IMR-90 (cell line): ENCODE results near the gene TNKS1BP1. TPM values are rescaled to one million over a fixed set of nuclear protein-coding genes. Genes with fewer than 3 reads are reported as not detected.

Experiments used
- ATAC-seq: fragments of 200-7000 bp; cut with Tn5 transposase; 2 replicates; pipeline ENCODE4 v1.9.1; 2020; ENCODE audit warnings: low read depth, mild to moderate bottlenecking, moderate library complexity
- BruUV-seq: library from RNA; stranded (reverse); fragments of 400-500 nt; replicated peaks from 2 replicates; lab custom pipeline; 2021; lab: Mats Ljungman, UMichigan
- CTCF ChIA-PET: fragments of 300-600 bp; formaldehyde crosslinking; extraction: SDS; loops from one replicate; lab custom pipeline; 2021; ENCODE audit warnings: antibody characterized with exemption; lab: Yijun Ruan, JAX
- POLR2A ChIA-PET: fragments of 300-600 bp; sonication (Branson Sonifier 250); formaldehyde crosslinking; loops from one replicate; lab custom pipeline; 2022; ENCODE audit warnings: antibody characterized with exemption; ENCODE audit not compliant: unreplicated experiment; lab: Charles Lee
- DNase-seq: peaks from one replicate; pipeline ENCODE4 v3.0.0; 2013
- H2AFZ ChIP-seq: replicated peaks from 2 replicates; pipeline ENCODE3; 2013; ENCODE audit warnings: low read length, mild to moderate bottlenecking; ENCODE audit not compliant: poor library complexity
- H2AK5ac ChIP-seq: 2 replicates; pipeline ENCODE4 v1.6.1; 2013; ENCODE audit warnings: low read depth, low read length, inconsistent platforms
- H2AK9ac ChIP-seq: replicated peaks from 2 replicates; pipeline ENCODE3; 2013; ENCODE audit warnings: mild to moderate bottlenecking, low read depth, low read length, moderate library complexity; ENCODE audit not compliant: poor library complexity
- H2BK120ac ChIP-seq: 2 replicates; pipeline ENCODE4 v1.6.1; 2013; ENCODE audit warnings: low read depth, low read length, inconsistent platforms
- H2BK15ac ChIP-seq: 3 replicates; pipeline ENCODE4 v1.6.1; 2013; ENCODE audit warnings: low read depth, low read length, inconsistent platforms
- H2BK20ac ChIP-seq: 2 replicates; pipeline ENCODE4 v1.6.1; 2013; ENCODE audit warnings: low read depth, mild to moderate bottlenecking, inconsistent platforms, low read length, moderate library complexity
- H2BK5ac ChIP-seq: 2 replicates; pipeline ENCODE4 v1.6.1; 2013; ENCODE audit warnings: mild to moderate bottlenecking, low read depth, low read length, inconsistent platforms; ENCODE audit not compliant: poor library complexity, severe bottlenecking
- H3K14ac ChIP-seq: replicated peaks from 2 replicates; pipeline ENCODE4 v1.6.1; 2013; ENCODE audit warnings: low read depth, low read length, inconsistent platforms
- H3K18ac ChIP-seq: 2 replicates; pipeline ENCODE4 v1.6.1; 2013; ENCODE audit warnings: low read depth, low read length, control low read depth
- H3K23ac ChIP-seq: 2 replicates; pipeline ENCODE4 v1.6.1; 2013; ENCODE audit warnings: low read depth, low read length, inconsistent platforms
- H3K27ac ChIP-seq: 2 replicates; pipeline ENCODE4 v1.5.1; 2013; ENCODE audit warnings: mild to moderate bottlenecking, control low read depth, low read length; ENCODE audit not compliant: insufficient read depth
- H3K27me3 ChIP-seq: 2 replicates; pipeline ENCODE4 v1.6.1; 2013; ENCODE audit warnings: low read length; ENCODE audit not compliant: control insufficient read depth, insufficient read depth
- H3K36me3 ChIP-seq: 2 replicates; pipeline ENCODE4 v1.6.1; 2013; ENCODE audit warnings: low read length, mixed read lengths; ENCODE audit not compliant: control insufficient read depth, insufficient read depth
- H3K4ac ChIP-seq: 2 replicates; pipeline ENCODE4 v1.6.1; 2013; ENCODE audit warnings: low read depth, low read length, inconsistent platforms
- H3K4me1 ChIP-seq: 2 replicates; pipeline ENCODE4 v1.6.1; 2013; ENCODE audit warnings: low read length, mixed read lengths; ENCODE audit not compliant: control insufficient read depth, insufficient read depth
- H3K4me2 ChIP-seq: 2 replicates; pipeline ENCODE4 v1.6.1; 2013; ENCODE audit warnings: low read depth, mild to moderate bottlenecking, control low read depth, low read length, moderate library complexity
- H3K4me3 ChIP-seq: 2 replicates; pipeline ENCODE4 v1.5.1; 2013; ENCODE audit warnings: low read depth, mild to moderate bottlenecking, control low read depth, low read length, moderate library complexity; ENCODE audit not compliant: insufficient read depth
- H3K56ac ChIP-seq: 2 replicates; pipeline ENCODE4 v1.6.1; 2013; ENCODE audit warnings: low read length, inconsistent platforms; ENCODE audit not compliant: insufficient read depth; ENCODE audit errors: extremely low read depth
- H3K79me1 ChIP-seq, 2 experiments: 2 replicates each; pipeline ENCODE4 v1.6.1; 2013; ENCODE audit warnings: low read length in 2 of 2, inconsistent platforms in 1 of 2, low read depth in 1 of 2
- H3K9ac ChIP-seq: 2 replicates; pipeline ENCODE4 v1.6.1; 2013; ENCODE audit warnings: low read depth, low read length, control low read depth
- H3K9me1 ChIP-seq: 2 replicates; pipeline ENCODE4 v1.6.1; 2013; ENCODE audit warnings: low read length, inconsistent platforms; ENCODE audit not compliant: insufficient read depth
- H3K9me3 ChIP-seq: 2 replicates; pipeline ENCODE4 v1.6.1; 2013; ENCODE audit warnings: low read length; ENCODE audit not compliant: control insufficient read depth, insufficient read depth
- H4K20me1 ChIP-seq: 2 replicates; pipeline ENCODE4 v1.6.1; 2013; ENCODE audit warnings: low read length, inconsistent platforms; ENCODE audit not compliant: insufficient read depth
- H4K5ac ChIP-seq: 2 replicates; pipeline ENCODE4 v1.6.1; 2013; ENCODE audit warnings: mild to moderate bottlenecking, low read depth, low read length, control low read depth
- H4K8ac ChIP-seq, 2 experiments: 2 replicates each; pipeline ENCODE4 v1.6.1; 2013; ENCODE audit warnings: low read depth in 2 of 2, low read length in 2 of 2, control low read depth in 1 of 2, inconsistent platforms in 1 of 2
- H4K91ac ChIP-seq: 2 replicates; pipeline ENCODE4 v1.6.1; 2013; ENCODE audit warnings: low read depth, low read length, inconsistent platforms; ENCODE audit not compliant: insufficient read depth
- BHLHE40 ChIP-seq: fragments of 150-350 bp; IDR thresholded peaks from 2 replicates; pipeline ENCODE4 v1.6.1; 2016; ENCODE audit warnings: mild to moderate bottlenecking, low read depth, low read length
- ELK1 ChIP-seq: fragments of 150-350 bp; IDR thresholded peaks from 2 replicates; pipeline ENCODE4 v1.6.1; 2016; ENCODE audit warnings: low read depth, mild to moderate bottlenecking, low read length, moderate library complexity, borderline replicate concordance
- FOS ChIP-seq: fragments of 150-350 bp; IDR thresholded peaks from 2 replicates; pipeline ENCODE4 v1.6.1; 2016; ENCODE audit warnings: low read depth, low read length
- MAFK ChIP-seq: IDR thresholded peaks from 2 replicates; pipeline ENCODE4 v1.6.1; 2012; ENCODE audit warnings: low read depth, low read length, improper control_type of control experiment
- MXI1 ChIP-seq: IDR thresholded peaks from 2 replicates; pipeline ENCODE4 v1.6.1; 2012; ENCODE audit warnings: low read depth, mild to moderate bottlenecking, low read length, moderate library complexity, borderline replicate concordance
- NFE2L2 ChIP-seq: fragments of 150-350 bp; IDR thresholded peaks from 2 replicates; pipeline ENCODE4 v1.6.1; 2016; ENCODE audit warnings: low read depth, mild to moderate bottlenecking, low read length
- POLR2A ChIP-seq: IDR thresholded peaks from 2 replicates; pipeline ENCODE4 v1.6.1; 2012; ENCODE audit warnings: mild to moderate bottlenecking, low read depth, low read length
- SMC3 ChIP-seq: fragments of 150-350 bp; IDR thresholded peaks from 2 replicates; pipeline ENCODE4 v1.6.1; 2016; ENCODE audit warnings: low read depth, mild to moderate bottlenecking, antibody characterized with exemption, low read length, moderate library complexity
- WGBS, 2 experiments: methylation state at CpG; one replicate each; pipeline versions ENCODE4 v1.1.5 to v1.1.7; 2013; ENCODE audit warnings: missing lambda C conversion rate in 2 of 2; ENCODE audit not compliant: insufficient read length in 1 of 2; ENCODE audit errors: extremely low coverage in 2 of 2; 5-methylcytosine and 5-hydroxymethylcytosine counted together
- dilution Hi-C: fragments of 300-500 bp; cut with HindIII; formaldehyde crosslinking; loops from one replicate; pipeline ENCODE4 v1.14.3; 2018; ENCODE audit warnings: low sequenced_read_pairs; ENCODE audit not compliant: unreplicated experiment
- in situ Hi-C: fragments of 300-500 bp; cut with MboI; formaldehyde crosslinking; loops from 3 replicates; pipeline ENCODE4 v1.14.3; 2019; ENCODE audit warnings: low sequenced_read_pairs, inconsistent platforms, mixed read lengths
- intact Hi-C: fragments of 100-400 bp; cut with micrococcal nuclease; formaldehyde crosslinking; loops from 2 replicates; pipeline ENCODE4 v1.10.0; 2022
- polyA plus RNA-seq, 3 experiments: library from polyadenylated mRNA; depleted of rRNA; stranded (reverse); fragments of >200 nt; gene quantifications; 2 replicates each; pipeline ENCODE4 v1.2.3, GENCODE V29; 2012; ENCODE audit warnings: low replicate concordance in 1 of 3
- total RNA-seq: library from RNA; depleted of rRNA; stranded (reverse); fragments of >200 nt; gene quantifications from 2 replicates; pipeline ENCODE4 v1.2.3, GENCODE V29; 2012

Gene TNKS1BP1
- total and polyA plus RNA-seq, 2 of the 4 experiments (the other 2 are of a cell fraction), result 31.7 to 71.4 TPM

- POLR2A ChIA-PET, result no interaction called here
- dilution Hi-C loops, result no loop called here
Measured at GRCh38 chr11:57341250-57341808, 16.6 kb upstream of the TNKS1BP1 start.

More at GRCh38 chr11:57341250-57341808, 16.6 kb upstream of the TNKS1BP1 start:
- H2BK15ac ChIP-seq, result no peak overlapping the region
- H2BK5ac ChIP-seq, result no peak overlapping the region
- no peak overlapping the region for H2AK5ac ChIP-seq
- H4K8ac ChIP-seq, result no peak overlapping the region
- H3K27me3 ChIP-seq, result peaks cover 31% of the 10 kb centered on the region
- H3K4me1 ChIP-seq, result peaks cover 1% of the 10 kb centered on the region
- peaks cover 2% of the 10 kb centered on the region; the same call in 1 of the 2 replicates for H3K9me1 ChIP-seq
- no peaks in the 10 kb centered on the region for H3K36me3 ChIP-seq
- TF ChIP-seq BHLHE40 (no peak), POLR2A (no peak), ELK1 (no peak), MXI1 (no peak), SMC3 (no peak), NFE2L2 (no peak), MAFK (no peak), FOS (no peak)
- BruUV-seq, result no TSS peak
- in situ Hi-C loops, result loop anchor here (5.0 kb wide), 1 partner anchor 186 kb away; no protein-coding TSS in a partner anchor
- H3K14ac ChIP-seq, result no peak overlapping the region
- CTCF ChIA-PET, result no interaction called here
- H3K56ac ChIP-seq, result no peak overlapping the region
- H2BK20ac ChIP-seq, result no peak overlapping the region
- no peak overlapping the region for H4K5ac ChIP-seq
- intact Hi-C loops, result loop anchor here (10.0 kb wide), 1 partner anchor 1183 kb away; no protein-coding TSS in a partner anchor
- DNase-seq (no peak), ATAC-seq (no peak)
- H3K9me3 ChIP-seq, result no peaks in the 10 kb centered on the region
- no peaks in the 10 kb centered on the region for H4K20me1 ChIP-seq
- H2AK9ac ChIP-seq, result peak overlapping the region; percentile 79
- peaks cover 0 to 2% of the 10 kb centered on the region in 2 experiments; a peak in 1 of 4 replicates for H3K79me1 ChIP-seq
- H3K4me3 ChIP-seq, result no peak overlapping the region
- no peak overlapping the region for H3K18ac ChIP-seq
- no peak overlapping the region for H3K4me2 ChIP-seq
- no peak overlapping the region for H3K9ac ChIP-seq
- no peak overlapping the region for H4K91ac ChIP-seq
- no peak overlapping the region for H3K4ac ChIP-seq
- WGBS, 2 experiments, result no CpG with 5 or more reads among the region's 6 CpGs
- no peak overlapping the region for H2AFZ ChIP-seq
- H3K27ac ChIP-seq, result no peak overlapping the region
- no peak overlapping the region for H2BK120ac ChIP-seq
- no peak overlapping the region for H3K23ac ChIP-seq
